ENCODE measurements around the gene RNF144A.

GRCh38 chr2:7015007-7015950, 98.1 kb downstream of the RNF144A start:
- TF ChIP-seq CTCF (conservative IDR thresholded peaks at IDR 0.05; ENCODE audit: low read depth in 2 of 2) (no peak), EZH2 (IDR thresholded peaks at IDR 0.05; ENCODE audit: low read depth, unreplicated experiment) (no peak), REST (IDR thresholded peaks at IDR 0.05; ENCODE audit: unreplicated experiment) (no peak), ZNF331 (CRISPR knock-in tag; IDR thresholded peaks at IDR 0.05; ENCODE audit: low read depth) (no peak), CREB1 (CRISPR knock-in tag; IDR thresholded peaks at IDR 0.05; ENCODE audit: low read depth) (no peak)
